Head of caudate nucleus (tissue), 42 donors: ENCODE data around the gene PRRG1.
"Not testable (repeated sequence)": the region's sequence is repeated elsewhere in the genome, so short reads cannot be mapped to it uniquely, and the experiment has no call there.

Experiments
- DNase-seq, 42 donors: peaks; one replicate each; pipeline versions ENCODE4 v3.0.0 to v3.0.0-alpha.2; 2020 to 2021; ENCODE audit warnings: mixed read lengths in 7 of 42
- intact Hi-C: fragments of 100-400 bp; cut with DNase I; formaldehyde crosslinking; loops from one replicate; pipeline ENCODE4 v1.15.0; 2022

Gene PRRG1

DNA sequence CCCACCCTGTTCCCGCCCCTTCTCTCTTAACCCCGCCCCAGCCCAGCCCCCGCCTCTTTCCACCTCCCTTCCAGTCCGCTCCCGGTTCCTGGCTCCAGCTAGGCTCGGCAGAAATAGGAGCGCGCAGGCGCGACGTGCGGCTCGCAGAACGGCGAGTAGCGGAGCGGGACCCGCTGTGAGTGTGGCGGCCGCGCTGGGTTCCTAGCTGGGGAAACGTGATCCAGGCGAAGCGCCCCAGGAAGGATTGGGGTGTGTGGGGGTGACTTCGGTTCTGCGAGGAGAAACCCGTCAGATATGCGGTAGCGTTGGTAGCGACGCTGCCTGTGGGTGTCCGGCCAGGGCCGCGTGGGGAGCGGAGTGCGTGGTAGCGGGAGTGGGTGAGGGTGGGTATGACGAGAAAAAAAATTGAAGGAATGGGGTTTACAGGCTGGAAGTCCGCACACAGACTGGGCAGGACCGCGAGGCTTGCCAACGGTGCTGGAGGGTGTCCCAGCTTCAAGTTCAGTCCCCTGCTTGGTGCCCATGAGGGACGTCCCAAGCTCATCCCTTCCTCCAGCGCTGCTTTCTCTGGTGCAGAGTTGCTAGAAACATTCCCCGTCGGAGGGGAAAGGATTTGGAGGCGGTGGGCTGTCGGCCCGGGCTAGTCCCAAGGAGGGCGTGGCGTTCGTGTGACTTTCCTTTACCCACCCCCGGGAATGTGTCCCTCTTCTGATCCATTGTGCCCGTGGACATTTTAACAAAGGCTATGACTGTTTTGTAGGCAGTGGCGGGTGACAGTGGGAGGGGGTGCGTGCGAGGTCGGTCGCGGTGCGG lies at the start of gene PRRG1:
TSS of gene PRRG1 (plus strand) at position 144 of the 813 bp plus-strand sequence. CDS start 56,886 bp downstream, outside the sequence.
- peak; percentile 48 to 92 (median 82) for DNase-seq
- intact Hi-C loops, result no loop called here

DNA sequence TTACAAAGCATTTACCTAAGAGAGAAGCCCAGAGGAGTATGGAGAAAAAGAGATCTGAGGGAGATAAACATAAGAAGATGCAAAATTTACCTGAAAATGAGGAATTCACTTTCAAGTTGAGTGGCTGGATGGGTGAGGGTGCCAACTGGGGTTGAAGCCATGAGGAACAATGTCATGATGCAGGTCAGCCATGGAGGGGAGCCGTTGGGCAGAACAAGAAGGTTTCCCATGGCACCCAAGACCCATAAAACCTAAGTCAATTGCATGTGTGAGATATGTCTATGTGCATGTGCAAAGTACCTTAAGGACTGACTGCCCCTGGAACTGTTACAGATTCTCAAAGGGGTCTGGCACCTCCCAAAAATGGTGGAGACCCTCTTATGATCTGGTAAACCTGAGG lies 46.6 kb upstream of the PRRG1 start:
- intact Hi-C loops, result no loop called here

DNA sequence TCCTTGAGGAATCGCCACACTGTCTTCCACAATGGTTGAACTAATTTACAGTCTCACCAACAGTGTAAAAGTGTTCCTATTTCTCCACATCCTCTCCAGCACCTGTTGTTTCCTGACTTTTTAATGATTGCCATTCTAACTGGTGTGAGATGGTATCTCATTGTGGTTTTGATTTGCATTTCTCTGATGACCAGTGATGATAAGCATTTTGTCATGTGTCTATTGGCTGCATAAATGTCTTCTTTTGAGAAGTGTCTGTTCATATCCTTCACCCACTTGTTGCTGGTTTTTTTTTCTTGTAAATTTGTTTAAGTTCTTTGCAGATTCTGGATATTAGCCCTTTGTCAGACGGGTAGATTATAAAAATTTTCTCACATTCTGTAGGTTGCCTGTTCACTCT lies 43.9 kb upstream of the PRRG1 start:
- DNase-seq, intact Hi-C loops: not testable (repeated sequence)

More for the DNA sequence above, 46.6 kb upstream of the PRRG1 start:
- DNase-seq, result peak in 31 of 42 donors; percentile 2 to 65 (median 18)

DNA sequence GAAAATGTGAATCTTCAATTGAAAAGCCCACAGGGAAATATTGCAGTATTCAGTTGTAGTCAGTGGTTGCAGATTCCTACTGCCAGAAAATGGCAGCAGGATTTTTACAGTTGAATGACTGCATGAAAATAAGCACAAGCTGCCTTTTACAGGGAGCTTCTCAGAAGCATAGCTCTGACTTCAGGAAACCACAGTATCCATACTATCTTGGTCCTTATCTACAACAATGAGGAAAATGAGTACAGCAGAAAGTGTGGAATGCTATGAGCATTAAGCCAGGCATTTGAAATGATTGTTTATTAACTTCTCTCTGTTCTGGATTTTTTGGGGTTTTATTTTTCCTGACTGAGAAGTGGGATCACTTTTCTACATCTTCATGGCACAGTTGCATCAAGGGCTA lies 34.6 kb upstream of the PRRG1 start:
- DNase-seq, result no peak
- intact Hi-C loops, result no loop called here

DNA sequence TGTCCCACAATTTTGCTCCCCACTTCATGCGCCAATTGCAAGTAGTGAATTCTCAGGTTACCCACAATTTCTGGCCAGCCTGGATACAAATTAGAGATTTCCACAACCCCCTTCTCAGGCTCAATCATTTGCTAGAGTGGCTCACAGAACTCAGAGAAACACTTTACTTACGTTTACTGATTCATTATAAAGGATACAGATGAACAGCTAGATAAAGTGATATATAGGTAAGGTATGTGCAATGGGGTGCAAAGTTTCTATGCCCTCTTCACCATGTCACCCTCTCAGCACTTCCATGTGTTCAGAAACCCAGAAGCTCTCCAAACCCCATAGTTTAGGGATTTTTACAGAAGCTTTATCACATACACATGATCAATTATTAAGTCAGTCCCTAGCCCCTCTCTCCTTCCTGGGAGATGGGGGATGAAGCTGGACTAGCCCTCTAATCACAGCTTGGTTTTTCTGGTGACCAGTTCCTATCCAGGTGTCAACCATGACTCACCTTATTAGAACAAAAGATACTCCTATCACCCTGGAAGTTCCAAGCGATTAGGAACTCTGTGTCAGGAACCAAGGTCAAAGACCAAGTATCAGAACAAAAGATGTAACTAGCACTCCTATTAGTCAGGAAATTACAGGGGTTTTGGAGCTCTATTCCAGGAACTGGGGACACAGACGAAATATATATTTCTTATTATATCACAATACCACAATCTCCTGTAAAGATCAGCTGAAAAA lies 33.5 kb upstream of the PRRG1 start:
- intact Hi-C loops, result no loop called here
- no peak for DNase-seq

DNA sequence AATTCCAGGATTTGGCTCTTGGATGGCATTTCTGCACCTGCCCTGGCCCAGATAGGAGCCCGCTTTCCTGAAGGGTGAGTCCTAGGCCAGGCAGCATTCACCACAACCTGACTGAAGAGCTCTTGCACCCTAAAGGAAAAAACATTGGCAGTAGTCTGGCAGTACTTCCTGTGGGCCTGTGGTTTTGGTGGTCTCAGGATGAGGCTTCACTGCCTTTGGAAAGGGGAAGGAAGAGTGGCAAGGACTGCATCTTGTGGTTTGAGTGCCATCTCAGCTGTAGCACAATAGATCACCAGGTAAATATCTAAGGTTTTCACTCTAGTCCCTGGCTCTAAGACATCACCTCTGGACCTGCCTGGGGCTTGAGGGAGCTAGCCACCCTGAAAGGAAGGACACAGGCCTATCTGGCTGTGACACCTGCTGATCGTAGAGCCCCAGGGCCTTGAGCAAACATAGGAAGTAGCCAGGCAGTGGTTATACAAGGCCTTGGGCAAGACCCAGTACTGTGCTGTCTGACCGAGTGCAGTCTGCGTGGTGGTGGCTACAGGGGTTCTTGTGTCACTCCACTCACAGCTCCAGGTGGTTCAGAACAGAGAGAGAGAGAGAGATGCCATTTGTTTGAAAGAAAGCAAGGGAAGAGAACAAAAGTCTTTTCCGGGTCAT lies 28.5 kb upstream of the PRRG1 start:
- DNase-seq, result no peak
- intact Hi-C loops, result no loop called here

DNA sequence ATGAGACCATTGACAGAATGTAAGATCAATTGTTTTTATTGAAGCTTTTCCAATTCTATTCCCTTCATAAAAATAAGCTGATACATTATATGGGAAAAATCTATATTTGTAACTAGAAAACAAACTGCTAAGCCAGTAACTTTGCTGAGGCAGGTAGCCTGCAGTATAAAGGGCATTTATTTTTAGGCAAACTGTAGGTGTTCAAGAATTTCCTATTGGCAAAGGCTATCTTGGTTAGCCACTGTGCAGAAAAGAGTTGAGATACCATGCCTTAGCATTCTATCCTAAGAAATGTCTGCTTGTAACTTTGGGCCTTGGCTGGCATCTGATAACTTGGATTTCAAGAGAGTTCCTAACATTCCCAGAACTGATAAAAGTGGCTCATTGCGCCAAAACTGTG lies 18.5 kb upstream of the PRRG1 start:
- intact Hi-C loops, result no loop called here
- DNase-seq, result no peak

DNA sequence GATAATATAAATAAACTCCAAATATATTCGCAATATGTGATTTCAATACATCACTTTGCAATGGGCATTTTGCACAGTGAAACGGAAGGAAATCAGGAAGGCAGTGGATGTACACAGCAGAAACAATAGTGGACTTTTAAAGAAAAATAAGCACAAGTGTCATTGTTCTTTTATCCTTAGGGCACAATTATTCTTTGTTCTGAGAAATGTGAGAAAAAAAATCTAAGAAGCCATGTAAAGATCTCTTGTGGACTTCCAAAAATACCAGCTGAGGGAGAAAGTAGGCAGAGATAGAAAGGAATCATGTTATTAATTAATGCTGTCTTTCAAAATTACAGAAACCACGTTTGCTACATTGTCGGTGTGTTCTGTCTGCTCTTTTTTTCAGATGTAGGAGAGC lies 17.6 kb upstream of the PRRG1 start:
- intact Hi-C loops, result no loop called here
- DNase-seq, result no peak

DNA sequence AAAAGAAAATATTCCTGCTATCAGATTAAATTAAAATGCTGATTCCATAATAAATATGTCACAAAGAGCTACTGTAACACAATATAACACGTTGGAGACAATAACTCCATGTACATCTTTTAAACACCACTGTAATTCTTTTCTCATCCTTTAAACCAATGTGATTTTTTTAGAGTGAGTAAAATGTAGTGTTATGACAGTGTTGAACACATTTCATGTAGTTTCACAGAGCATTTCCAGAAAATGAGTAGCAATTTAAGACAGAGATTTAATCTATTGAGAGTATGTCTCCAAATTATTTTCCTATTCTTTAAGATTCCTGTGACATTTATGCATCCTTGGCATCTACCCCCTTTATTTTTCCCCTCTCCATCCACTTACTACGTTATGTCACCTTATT lies 17.1 kb upstream of the PRRG1 start:
- intact Hi-C loops, result no loop called here
- DNase-seq, result no peak

DNA sequence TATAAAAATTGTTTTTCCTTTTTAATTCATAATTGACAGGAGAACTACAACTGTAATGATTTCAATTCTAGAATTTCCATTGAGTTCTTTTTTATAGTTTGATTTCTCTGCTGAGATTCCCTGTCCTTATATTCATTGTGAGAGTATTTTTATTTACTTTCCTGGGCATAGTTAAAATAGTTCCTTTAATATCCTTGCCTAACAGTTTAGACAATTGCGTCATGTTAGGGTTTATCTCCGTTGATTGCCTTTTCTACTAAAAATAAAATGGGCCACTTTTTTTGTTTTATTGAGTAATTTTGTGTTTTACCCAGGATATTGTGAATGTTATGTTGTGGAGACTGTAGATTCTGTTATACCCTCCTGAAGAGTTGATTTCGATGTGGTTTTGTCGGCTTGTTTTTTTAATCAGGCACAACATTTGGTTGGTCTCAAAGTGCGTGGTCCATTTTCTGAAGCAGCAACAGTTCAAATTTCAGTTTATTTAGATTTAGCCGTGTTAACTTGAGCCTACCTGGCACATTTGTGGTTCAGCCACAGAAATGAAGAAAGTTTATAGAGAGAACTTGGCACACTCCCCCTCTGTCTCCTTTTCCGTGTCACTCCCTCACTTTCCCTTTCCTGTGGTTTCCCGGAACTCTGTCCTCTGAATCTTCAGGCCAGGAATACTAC lies 16.0 kb upstream of the PRRG1 start:
- intact Hi-C loops, result no loop called here
- DNase-seq, result no peak

DNA sequence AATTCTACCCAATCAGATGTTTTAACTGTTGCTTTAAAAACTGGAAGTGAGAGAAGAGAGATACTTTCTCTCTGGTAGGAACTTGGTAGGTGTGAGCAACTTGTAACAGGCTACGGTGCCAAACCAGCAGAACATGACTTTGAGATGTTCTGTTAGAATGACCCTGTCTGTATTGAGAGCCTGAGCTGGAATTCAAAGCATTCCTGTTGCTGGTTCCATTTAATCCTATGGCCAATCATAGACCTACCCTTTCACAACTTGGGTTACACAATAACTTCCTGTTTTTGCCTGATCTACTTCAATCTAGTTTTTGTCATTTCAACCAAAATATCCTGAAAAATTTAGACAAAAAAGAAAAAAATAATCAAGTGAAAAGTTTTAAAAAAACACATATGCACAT lies 1.7 kb upstream of the PRRG1 start:
- DNase-seq, result no peak
- intact Hi-C loops, result no loop called here

DNA sequence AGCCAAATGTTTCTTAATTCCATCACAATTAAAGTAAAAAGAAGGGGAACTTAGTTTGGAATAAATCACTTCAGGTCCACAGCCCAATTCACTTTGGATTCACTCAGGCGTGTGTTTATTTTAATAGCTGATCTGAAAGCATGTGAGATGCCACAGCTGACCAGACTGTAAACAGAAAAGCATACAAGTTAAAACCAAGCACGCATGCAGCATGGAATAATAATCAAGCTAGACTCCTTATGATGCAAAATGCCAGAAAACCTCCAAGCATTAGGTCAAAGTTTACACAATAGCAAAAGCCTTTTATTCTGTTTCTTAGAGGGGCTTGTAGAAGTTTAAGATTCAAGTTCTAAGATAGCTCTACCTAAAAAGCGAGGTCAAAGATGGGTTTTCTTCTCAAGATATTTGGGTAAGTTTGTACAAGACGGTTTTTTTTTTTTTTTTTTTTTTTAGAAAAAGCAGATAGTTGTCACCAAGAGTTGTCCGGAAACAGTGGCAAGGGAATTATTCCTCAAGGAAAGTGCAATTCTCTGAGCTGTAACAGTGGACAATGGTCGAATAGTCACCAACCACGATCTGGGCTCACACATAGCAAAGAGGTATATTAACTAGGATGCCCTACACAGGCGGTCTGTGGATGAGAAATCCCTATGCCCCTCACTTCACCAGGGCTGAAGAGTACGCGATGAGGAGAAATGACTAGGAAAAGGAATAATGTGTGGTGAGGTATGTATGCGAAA lies 763 bp upstream of the PRRG1 start:
- DNase-seq, result peak in 1 of 42 donors; percentile 36
- intact Hi-C loops, result no loop called here

DNA sequence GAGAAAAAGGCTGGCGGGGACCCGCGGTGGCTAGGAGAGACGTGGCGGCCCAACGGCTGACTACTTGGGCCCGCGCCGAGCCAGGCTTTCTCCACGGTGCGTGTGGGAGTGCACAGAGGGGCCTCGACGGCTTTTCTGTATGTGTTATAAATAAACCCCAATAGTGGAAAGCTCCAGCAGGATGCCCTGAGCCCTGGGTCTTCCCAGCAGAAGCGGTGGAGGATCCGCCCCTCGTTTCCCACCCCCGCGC lies 268 bp upstream of the PRRG1 start:
- intact Hi-C loops, result no loop called here
- peak in 3 of 42 donors; percentile 73 to 90 (median 86) for DNase-seq

DNA sequence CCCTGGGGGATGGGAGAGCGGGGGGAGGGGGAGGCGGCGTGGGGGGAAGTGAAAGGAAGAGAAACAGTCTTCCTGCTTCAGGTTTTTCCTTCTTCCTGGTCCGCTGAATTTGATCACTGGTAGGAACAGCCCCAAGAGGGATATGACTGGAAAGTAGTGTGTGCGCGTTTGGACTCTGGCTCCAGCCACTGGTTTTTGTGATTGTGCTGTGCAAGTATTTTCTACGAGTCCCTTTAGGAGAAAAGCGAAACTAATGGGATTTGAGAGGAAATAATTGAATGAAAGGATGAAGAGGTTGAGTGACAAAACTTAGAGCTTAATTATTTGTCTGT lies 836 bp downstream of the PRRG1 start:
- DNase-seq, result peak in 1 of 42 donors; percentile 1
- intact Hi-C loops, result no loop called here

DNA sequence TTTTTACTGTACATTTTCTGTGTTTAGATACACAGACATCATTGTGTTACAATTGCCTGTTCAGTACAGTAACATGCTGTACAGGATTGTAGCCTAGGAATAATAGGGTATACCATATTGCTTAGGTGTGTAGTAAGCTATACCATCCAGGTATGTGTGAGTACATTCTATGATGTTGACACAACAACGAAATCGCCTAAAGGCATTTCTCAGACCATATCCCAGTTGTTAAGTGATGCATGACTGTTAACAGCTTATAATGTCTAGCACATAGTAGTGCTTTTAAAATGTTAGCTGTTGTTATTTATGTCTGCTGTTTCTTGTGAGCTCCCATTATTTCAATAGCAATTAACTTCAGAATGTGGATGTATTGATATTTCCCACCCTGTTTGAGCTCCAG lies 4.5 kb downstream of the PRRG1 start:
- DNase-seq, result no peak
- intact Hi-C loops, result no loop called here

DNA sequence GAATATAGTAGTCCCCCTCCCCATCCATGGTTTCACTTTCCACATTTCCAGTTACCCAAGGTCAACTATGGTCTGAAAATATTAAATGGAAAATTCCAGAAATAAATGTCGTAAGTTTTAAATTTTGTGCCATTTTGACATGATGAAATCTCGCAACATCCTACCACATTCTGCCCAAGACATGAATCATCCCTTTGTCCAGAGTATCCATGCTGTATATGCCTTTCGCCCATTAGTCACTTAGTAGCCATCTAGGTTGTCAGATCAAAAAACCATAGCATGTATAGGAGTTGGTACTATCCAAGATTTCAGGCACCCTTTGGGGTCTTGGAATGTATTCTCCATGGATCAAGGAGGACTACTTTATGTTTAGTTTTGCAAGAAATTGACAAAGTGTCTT lies 8.3 kb downstream of the PRRG1 start:
- intact Hi-C loops, result no loop called here
- DNase-seq, result no peak

DNA sequence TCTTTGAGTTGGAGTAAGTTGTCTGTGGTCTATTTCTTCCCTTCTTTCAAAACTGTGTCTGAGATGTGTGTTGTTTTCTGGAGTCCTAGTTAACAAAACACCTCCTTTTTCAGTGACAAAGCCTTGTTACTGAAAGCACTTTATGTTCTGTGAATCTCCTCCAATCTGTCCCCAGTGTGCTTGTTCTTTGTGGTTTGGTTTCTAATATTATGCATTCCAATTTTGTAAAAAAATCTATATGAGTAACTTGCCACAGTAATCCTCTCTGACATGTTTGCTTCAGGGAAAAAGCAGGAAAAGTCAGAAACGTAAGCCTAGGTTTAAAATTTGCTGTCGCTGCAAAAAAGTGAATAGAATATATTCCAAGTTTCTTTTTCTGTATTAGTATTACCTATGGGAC lies 12.4 kb downstream of the PRRG1 start:
- DNase-seq, result no peak
- intact Hi-C loops, result no loop called here

DNA sequence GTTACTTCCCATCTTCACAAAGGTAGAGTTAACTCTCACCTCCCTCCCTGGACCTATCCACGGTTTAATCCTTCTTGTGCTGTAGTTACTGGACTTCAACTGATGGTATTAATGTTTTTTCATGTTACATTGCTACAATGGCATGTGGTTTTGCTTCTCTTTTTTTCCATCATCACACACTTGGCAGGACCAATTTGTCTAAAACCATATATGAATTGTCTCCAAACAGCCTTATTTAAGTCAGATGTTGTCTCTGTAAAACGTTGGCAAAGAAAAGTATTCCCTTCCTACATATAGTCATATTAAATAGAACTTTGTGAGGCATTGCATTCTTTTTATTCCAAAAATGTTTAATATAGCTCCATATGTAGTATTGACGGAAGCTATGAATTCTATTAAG lies 15.5 kb downstream of the PRRG1 start:
- intact Hi-C loops, result no loop called here
- DNase-seq, result no peak

DNA sequence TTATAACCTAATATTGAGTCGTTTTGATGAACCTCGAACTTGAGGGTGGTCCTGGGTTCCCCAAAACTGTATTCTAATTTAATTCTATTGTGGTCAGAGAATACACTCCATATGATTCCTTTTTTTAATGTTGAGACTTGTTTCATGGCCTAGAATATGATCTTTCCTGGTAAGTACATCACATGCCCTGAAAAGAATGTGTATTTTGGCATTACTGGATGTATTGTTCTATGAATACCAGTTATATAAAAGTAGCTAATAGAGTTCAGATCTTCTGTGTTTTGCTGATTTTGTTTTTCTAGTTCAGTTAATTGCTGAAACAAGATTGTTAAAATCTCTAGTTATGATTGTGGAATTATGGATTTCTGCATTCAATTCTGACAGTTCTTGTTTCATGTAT lies 18.8 kb downstream of the PRRG1 start:
- DNase-seq, result no peak
- intact Hi-C loops, result no loop called here
